Germinal center (tissue), 1 donor: ENCODE results near the gene GAL3ST2.
"Not testable (repeated sequence)": the region's sequence is repeated elsewhere in the genome, so short reads cannot be mapped to it uniquely, and the experiment has no call there.

Experiments
- DNase-seq: peaks from one replicate; pipeline ENCODE4 v3.0.0; 2012; ENCODE audit warnings: mixed read lengths, low spot score

GAL3ST2 gene

DNA sequence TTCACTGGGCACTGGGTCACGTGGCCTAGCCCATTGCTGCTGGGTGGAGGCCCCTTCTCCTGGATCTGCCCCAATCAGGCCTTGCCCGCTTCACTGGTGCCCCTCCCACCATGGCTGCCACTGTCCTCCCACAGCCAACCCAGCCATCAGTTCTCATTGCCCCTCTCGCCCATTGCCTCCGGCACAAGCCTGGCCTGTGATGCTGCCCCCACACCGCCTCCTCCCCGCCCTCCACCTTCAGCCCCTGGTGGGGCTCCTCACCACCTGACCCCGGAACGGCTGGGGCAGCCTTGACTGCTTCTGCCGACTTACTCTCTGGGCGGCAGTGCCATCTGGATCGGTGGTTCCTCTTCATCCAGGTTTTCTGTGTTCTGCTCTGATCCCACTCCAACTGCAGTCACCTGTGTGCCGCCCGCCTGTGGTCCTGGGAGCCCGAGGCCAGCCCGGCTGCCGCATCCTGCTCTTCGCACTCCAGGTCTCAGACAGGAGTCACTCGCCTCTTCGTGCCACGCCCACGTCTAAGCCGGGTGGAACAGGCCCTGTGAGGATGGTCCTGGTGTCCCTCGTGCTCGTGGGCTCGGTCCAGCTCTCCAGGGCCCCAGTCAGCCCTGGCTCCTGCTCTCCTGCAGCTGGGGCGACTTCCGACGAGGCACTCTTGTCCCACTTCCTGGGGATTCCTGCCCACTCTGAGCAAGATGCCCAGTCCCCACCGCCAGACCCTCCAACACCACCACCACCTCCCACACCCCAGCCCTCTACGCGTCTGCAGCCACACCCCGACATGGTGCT, 28.0 kb upstream of the GAL3ST2 start:
- DNase-seq = no peak

DNA sequence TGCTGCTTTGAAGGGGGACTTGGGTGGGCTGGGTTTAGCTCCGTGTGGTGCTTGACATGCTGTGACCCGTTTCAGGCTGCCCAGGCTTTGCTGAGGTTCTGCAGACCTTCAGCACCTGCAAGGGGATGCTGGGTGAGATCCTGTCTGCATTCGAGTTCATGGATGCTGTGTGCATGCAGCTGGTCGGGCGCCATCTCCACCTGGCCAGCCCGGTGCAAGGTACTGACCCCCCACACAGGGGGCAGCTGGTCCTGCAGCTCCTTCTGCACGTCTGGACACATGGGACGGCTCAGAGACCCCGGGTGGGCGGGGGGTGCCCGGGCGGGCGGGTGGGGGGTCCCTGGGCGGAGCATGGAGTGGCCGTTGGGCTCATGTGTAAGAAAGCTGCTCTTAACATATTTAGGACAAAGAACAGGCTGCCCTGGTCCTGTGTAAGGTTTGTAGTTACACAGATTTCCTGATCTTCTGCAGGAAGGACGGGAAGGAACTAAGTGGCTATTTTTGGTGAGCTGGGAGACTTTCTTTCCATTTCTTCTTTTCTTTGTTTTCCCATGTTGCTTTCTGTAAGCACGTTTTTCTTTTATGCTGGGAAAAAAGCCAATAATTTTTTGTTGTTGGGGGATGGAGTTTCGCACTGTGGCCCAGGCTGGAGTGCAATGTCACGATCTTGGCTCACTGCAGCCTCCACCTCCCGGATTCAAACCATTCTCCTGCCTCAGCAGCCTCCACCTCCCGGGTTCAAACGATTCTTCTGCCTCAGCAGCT, 26.4 kb upstream of the GAL3ST2 start:
- DNase-seq = no peak

DNA sequence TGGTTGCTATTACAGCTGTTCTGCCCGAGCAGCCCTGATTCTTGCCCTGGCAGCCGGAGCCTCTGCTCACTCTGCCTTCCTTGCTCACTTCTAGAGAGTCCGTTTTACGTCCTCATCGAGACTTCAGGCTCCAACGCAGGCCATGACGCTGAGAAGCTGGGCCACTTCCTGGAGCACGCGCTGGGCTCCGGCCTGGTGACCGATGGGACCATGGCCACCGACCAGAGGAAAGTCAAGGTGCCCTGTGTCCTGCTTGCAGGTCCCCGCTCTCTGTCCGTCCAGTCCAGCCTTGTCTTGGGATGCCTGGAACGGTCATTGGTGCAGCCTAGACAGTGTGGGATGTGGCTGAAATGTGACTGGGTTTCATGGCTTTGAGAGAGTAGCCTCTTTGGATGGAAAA, 25.5 kb upstream of the GAL3ST2 start:
- DNase-seq = no peak

DNA sequence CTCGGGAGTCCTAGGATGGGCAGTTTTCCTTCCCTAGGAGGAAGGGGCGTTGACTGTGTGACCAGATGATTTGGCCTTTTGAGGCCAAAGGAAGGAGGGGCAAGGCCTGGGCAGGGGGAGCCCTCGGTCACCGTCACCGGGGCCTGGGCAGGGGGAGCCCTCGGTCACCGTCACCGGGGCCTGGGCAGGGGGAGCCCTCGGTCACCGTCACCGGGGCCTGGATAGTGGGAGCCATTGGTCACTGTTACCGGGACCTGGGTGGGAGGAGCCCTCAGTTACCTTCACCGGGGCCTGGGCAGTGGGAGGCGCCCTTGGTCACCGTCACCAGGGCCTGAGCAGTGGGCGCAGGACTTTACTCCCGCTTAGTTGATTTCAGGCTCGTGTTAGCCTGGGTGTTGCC, 24.8 kb upstream of the GAL3ST2 start:
- DNase-seq = no peak

DNA sequence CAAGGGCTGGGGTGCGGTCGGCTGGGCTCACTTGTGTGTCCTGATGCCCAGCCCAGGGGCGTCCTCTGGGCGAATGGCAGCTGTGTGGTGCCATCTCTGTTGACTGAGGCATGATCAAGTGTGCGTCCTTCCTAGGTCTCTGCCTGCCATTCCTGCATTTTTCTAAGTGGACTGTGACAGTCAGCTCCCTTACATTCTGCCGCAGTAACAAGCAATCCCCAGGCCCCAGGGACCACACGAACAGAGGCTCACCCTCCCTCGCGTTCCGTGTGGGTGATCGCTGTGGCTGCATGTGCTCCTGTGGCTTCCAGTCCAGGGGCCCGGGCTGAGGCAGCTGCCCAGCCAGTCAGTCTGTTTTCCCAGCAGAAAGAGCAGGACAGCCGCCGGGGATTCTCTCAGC, 24.4 kb upstream of the GAL3ST2 start:
- no peak for DNase-seq

DNA sequence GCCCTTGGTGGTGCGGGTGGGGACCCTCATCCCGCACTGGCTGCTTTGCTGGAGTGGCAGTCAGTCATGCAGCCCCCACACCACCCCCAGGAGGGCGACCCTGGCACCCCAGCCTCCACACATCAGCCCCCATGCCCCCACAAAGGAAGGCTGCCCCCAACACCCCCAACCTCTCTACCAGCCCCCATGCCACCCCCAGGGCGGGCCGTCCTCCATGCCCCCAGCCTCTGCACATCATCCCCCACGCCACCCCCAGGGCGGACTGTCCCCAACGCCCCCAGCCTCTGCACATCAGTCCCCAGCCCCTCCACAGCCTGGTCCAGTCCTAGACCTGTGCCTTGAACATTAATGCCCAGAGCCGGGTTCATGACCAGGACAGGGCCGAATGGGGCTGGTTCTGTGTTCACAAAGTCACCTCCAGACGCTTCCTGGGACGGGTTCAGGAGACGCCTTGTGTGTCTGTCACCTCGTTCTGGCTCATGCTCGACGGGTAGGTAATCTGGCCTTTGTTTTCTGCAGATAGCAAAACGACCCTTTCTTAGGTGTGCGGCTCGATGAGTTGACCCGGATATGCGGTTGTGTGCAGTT, 23.8 kb upstream of the GAL3ST2 start:
- no peak for DNase-seq

DNA sequence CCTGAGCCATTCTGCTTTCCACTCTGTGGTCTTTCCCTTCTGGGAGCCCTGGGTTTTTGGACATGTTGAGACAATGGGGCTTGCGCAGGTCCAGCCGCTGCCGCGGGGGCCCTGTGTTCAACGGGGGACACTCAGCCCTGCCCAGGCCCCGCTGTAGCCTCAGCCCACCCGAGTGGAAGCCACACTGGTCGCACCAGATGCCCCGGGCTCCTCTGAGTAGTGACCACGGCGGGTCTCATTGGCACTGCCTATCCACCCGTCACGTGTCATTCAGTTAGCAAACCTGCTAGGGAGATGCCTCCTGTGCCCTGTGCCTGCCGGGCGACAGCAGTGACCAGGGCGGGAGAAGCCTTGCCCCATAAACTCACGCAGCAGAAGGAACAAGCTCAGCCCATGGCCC, 23.1 kb upstream of the GAL3ST2 start:
- DNase-seq = no peak

DNA sequence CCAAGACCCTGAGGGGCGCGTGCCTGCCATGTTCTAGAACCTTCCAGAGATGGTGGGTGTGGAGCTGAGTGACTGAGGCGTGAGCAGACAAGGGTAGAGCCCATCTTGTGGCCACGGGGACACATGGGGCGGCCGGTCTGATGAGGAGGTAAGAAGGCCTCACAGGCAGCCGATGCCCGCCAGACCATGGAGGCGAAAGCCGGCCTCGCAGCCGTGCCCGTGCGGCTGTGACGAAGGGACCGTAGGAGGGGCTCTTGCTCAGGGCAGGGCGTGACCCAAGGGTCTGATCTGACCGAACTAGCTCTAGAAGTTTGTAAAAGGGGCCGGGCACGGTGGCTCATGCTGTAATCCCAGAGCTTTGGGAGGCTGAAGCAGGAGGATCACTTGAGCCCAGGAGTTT, 22.6 kb upstream of the GAL3ST2 start:
- DNase-seq = no peak

DNA sequence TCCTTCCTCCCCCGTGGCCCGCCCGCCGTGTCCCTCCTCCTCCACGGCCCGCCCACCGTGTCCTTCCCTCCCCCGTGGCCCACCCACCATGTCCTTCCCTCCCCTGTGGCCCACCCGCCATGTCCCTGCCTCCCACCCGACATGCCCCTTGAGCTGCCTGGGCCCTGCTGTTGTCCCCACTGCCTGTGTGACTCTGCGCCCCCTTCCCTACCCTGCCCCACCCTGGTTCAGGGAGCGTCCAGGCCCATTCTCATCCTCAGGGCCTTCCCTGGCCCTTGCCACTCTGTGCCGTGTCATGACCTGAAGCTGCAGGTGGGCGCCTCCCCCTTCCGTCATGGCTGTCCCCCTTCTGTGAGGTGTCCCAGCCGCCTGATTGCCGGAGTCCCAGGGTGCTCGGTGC, 21.5 kb upstream of the GAL3ST2 start:
- DNase-seq = no peak

DNA sequence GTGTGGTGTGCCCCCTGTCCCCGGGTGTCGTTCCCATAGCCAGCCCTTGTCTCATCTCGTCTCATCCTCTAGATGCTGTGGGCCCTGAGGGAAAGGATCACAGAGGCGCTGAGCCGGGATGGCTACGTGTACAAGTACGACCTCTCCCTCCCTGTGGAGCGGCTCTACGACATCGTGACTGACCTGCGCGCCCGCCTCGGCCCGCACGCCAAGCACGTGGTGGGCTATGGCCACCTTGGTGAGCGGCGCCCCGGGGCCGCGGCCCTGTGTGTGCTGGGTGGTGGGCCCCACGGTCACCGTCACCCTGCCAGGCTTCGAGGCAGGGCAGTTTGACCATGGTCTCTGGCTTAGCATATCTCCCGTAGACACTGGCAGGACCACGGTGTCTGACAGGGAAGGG, 20.8 kb upstream of the GAL3ST2 start:
- no peak for DNase-seq

DNA sequence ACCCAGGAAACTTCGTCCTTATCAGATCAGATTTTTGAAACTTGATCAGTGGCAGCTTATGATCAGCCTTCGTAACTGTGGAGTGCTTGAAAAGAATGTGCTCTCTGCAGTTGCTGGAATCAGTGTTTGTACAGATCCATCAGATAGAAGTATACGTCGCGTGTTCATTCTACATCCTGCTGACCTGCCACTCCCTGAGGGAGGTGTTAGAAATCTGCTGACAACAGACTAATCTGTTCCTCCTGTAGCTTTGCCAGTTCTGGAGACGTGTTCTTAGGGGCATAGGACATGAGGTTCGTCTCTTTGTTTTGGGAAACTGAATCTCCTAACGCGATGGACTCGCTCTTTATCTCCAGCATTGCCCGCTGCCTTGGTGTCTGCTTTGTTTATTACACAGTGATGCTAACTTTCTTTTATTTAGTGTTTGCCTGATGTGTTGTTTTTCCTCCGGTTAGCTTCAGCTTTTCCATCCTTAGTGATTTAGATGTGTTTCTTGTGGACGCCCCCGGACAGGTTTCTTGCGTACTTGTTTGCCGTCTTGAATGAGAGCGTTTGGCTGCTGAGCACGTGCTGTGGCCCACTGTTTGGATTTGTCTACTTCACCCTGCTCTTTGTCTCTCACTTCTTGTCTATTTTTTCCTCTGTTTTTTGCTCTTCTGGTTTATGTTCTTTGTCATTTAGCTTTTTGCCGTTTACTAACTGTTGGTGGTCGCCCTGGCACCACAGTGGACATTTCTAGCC, 17.4 kb upstream of the GAL3ST2 start:
- no peak for DNase-seq

DNA sequence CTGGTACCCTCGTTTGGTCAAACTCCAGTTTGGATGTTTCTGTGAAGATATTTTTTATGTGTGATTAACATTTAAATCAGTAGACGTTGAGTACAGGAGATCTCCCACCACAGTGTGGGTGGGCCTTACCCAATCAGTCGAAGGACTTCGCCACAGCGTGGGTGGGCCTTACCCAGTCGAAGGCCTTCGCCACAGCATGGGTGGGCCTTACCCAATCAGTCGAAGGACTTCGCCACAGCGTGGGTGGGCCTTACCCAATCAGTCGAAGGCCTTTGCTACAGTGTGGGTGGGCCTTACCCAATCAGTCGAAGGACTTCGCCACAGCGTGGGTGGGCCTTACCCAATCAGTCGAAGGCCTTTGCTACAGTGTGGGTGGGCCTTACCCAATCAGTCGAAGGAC, 16.7 kb upstream of the GAL3ST2 start:
- not testable (repeated sequence) for DNase-seq

DNA sequence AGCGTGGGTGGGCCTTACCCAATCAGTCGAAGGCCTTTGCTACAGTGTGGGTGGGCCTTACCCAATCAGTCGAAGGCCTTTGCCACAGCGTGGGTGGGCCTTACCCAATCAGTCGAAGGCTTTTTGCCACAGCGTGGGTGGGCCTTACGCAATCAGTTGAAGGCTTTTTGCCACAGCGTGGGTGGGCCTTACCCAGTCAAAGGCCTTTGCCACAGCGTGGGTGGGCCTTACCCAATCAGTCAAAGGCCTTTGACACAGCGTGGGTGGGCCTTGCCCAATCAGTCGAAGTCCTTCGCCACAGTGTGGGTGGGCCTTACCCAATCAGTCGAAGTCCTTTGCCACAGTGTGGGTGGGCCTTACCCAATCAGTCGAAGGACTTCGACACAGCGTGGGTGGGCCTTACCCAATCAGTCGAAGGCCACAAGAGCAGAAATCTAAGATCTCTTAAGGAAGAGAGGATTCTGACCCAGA, 16.3 kb upstream of the GAL3ST2 start:
- DNase-seq = no peak

DNA sequence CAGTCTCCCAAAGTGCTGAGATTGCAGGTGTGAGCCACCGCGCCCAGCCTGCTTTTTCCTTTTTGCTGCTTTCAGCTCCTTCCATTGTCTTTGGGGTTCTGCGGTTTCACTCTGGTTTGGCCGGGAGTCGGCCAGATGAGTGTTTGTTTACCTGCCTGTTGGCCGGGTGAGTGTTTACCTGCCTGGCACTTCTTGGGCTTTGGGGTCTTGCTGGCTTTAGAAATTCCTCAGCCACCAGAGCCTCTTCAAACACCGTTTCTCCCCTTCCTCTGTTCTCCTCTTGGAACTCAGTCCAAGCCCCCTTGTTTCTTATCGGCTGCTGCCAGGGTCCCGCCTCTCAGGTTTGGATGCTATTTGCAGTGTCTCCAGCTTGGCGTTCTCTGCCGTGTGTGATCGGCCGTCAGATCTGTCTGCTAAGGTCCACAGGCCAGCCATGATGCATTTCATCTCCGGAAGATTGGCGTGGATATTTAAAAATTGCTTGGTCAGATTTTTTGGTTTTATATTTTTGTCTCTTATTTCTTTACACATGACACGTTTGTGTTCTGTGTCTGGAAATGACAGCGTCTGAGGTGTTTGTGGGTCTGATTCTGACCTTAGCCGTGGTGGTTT, 14.2 kb upstream of the GAL3ST2 start:
- DNase-seq = no peak

DNA sequence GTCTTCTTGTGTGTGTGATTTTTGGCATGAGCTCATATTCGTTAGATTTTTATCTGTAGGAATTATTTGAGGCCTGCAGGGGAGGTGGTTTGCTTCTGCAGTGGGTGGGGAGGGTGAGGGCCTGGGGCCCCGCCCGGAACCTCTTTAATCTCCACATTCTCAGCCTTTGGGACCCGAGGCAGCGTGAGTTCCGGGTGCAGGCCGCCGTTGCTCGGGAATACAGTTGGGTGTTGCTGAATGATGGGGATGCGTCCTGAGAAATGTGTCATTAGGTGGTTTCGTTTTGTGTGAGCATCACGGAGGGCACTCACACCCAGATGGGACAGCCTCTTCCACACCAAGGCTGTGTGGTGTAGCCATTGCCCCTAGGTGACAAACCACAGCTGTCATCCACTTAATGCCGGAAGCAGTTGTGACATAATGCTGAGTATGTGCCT, 13.7 kb upstream of the GAL3ST2 start:
- no peak for DNase-seq

DNA sequence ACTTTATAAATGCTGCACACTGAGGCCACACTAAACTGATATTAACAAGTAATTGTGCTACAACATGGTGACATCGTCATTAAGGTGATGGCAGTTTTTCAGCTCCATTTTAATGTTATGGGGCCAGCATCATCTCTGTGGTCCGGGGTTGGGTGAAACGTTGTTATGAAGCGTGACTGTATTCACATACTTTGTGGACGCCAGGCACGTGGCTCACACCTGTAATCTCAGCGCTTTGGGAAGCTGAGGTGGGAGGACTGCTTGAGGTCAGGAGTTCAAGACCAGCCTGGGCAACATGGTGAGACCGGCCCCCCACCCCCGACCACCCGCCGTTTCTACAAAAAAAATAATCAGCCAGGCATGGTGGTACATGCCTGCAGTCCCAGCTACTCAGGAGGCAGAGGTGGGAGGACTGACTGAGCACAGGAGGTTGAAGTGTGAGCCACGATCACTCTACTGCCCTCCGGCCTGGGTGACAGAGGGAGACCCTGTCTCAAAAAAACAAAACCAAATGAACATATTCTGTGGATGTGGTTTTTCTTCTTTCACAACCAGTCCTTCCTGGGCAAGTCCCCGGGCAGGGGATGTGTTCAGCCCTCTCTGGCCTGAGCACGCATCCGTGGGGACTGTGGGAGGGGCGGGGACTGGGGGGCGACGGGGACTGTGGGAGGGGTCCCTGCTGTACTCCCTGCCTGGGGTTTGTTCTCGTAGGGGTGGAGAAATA, 12.9 kb upstream of the GAL3ST2 start:
- no peak for DNase-seq

DNA sequence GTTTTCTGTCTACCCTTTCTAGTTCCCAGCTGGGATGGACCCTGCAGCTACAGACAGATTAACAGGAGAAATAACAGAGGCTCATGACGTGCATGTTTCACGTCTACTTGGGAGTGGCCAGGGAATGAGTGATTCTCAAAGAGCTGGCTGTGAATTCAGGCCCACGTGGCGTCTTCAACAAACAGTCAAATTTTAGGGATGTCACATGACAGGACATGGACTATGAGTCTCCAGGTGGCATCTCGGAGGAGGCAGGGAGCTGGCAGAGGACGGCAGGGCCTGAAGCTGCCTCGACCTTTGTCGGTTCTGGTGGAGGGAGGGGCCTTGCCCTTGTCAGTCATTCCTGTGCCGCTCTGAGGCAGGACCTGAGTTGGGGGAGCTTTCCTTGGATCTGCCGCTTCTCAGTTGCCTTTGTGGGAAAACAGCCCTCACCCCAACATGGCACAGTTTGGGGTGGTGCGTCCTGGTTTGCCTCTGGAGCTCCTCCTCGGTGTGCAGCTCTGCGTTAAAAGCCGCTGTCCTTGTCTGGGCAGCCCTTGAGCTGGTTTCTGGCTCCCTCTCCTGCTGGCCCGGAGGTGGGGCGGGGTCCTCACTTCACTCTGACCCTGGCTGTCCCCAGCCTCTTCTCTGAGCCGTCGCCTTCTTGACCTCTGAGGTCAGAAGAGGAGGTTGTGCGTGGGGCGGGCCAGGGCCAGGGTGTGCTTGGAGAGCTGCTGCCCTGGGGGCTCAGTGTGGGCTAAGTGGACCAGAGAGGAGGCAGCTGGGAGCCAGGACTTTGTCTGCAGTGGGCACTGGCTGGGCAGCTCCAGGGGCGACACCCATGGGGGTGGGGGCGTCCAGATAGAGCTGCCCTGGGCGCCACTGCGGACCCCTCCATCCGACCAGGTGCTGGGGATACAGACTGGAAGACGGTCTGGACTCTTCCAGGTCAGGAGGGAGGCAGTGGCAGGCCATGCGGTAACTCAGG, 12.1 kb upstream of the GAL3ST2 start:
- DNase-seq = no peak

DNA sequence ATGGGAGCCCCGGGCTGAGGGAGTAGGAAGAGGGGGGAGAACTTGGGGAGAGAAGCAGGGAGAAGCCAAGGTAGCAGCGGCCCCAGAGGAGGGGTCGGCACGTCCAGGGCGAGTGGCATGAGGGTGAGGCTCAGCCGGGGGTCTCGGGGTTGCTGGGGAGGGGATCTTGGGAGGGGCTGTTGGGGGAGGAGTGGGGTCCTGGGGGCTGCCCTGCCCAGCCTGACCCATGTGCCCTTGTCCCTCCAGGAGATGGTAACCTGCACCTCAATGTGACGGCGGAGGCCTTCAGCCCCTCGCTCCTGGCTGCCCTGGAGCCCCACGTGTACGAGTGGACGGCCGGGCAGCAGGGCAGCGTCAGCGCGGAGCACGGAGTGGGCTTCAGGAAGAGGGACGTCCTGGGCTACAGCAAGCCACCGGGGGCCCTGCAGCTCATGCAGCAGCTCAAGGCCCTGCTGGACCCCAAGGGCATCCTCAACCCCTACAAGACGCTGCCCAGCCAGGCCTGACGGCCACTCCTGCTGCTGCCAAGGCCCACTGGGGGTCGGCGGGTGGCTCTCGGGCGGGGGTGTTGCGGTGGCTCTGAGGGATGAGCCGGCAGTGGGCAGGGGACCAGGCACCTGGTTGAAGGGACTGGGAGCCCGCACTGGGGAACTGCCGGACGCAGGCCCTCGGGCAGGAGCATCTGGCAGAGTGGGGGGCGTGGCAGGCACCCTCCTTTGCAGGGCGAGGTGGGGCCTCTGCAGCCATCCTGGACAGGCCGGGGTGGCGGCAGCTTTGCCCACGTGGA, 9.0 kb upstream of the GAL3ST2 start:
- no peak for DNase-seq

DNA sequence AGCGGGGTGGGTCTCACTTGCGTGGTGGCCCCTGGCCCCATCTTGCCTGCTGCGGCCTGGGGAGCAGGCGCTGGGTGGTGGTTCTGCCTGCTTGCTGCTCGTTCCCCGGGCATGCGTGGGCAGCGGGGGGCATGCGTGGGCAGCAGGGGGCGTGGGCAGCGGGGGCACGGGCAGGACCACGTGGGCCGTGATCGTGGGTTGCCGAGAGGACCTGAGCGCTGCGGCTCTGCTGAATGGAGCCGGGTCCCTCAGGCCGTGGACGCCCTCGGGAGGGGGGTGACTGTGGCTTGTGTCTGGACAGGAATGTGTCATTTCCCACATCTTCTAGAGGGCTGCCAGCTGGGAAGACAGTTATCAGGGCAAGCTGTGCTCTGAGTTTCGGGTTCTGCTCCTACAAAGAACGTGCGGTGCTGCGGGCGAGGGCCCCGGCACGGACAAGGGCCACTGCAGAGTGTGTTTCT, 8.3 kb upstream of the GAL3ST2 start:
- no peak for DNase-seq
